ENCODE measurements around the gene TP53TG3D. TPM values are rescaled to one million over a fixed set of nuclear protein-coding genes. Genes with fewer than 3 reads are reported as not detected.
"Not testable (repeated sequence)": the region's sequence is repeated elsewhere in the genome, so short reads cannot be mapped to it uniquely, and the experiment has no call there.

The TP53TG3D gene, protein sequence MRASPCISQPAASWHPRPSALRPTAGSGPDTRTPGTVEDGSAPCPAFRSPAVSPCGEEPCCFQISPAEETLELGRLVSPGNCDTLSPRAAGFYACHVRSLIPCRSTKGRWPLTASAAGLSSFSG
- total RNA-seq: 1 to 10 TPM in 1 of 2 donors, not detected in 1; 4.8 TPM

DNA sequence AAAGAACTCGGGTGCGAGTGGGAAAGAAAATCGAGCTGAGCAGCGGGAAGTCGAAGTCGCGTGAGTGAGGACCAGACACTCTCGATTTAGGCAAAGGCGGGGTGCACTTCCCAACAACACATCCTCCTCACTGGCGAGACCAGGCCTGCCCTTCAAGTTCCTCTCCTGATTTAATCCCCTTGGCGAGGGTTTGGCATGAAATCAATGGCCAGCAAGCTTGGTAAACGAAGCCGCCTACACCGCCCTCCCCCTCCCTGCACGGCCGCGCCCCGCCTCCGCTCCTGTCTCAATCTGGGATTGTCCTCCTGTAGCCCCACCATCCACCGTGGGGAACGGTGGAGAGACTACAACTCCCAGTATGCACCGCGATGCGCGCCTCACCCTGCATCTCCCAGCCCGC, at the start of gene TP53TG3D:
TSS of gene TP53TG3D (plus strand) at position 301 of the 400 bp plus-strand sequence. CDS start at position 369, 68 bp downstream.
- DNase-seq (ENCODE audit: low spot score); H3K27ac ChIP-seq; H3K4me1 ChIP-seq (replicated peaks); H3K27me3 ChIP-seq (replicated peaks; ENCODE audit: insufficient read depth); H3K4me3 ChIP-seq; intact Hi-C loops (cut with DNase I); H3K9me3 ChIP-seq; H3K36me3 ChIP-seq: not testable (repeated sequence)
- WGBS: no CpG with 5 or more reads among the region's 26 CpGs

DNA sequence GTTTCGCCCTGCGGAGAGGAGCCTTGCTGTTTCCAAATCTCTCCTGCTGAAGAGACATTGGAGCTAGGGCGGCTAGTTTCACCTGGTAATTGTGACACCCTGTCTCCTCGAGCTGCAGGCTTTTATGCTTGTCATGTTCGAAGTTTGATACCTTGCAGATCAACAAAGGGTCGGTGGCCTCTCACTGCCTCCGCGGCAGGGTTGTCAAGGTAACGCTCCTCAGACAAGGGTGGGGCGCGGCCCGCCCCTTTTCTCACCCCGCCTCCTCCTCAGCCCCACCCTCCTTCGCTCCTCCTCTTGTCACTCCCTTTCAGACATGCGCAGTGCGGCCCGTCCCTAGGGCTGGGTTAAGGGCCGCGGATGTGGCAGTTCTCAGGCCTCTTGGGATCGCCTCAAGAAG, 421 bp downstream of the TP53TG3D start:
- intact Hi-C loops (cut with DNase I); DNase-seq (ENCODE audit: low spot score); H3K4me3 ChIP-seq: not testable (repeated sequence)

DNA sequence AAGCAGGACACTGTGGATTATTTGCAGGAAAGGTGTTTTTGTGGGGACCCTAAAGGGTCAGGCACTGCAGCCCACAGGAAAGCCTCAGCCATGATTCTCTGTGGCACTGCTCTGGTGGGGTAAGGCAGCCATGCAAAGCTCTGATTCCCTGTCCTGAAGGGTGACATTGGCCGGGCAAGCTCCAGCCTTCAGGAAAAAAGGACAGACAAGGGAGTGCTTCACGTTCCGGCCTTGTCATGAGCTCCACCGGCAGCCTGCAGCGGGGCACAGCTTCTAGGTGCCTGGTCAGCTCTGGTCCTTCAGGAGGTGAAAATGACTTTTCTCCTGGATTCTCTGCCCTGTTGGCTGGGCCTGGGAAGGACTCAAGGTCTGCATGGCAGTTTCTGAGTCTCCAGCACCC, 8.4 kb downstream of the TP53TG3D start:
- H3K27me3 ChIP-seq (replicated peaks; ENCODE audit: insufficient read depth); H3K4me1 ChIP-seq (replicated peaks); H3K27ac ChIP-seq; H3K9me3 ChIP-seq; intact Hi-C loops (cut with DNase I); DNase-seq (ENCODE audit: low spot score); H3K36me3 ChIP-seq; H3K4me3 ChIP-seq: not testable (repeated sequence)
- 80% methylated on average over 5 of the region's 5 CpGs for WGBS

More for the DNA sequence above, 421 bp downstream of the TP53TG3D start:
- not testable (repeated sequence) for H3K36me3 ChIP-seq; H3K9me3 ChIP-seq; H3K27me3 ChIP-seq (replicated peaks; ENCODE audit: insufficient read depth); H3K4me1 ChIP-seq (replicated peaks); H3K27ac ChIP-seq
- WGBS: 0% methylated on average over 6 of the region's 20 CpGs

DNA sequence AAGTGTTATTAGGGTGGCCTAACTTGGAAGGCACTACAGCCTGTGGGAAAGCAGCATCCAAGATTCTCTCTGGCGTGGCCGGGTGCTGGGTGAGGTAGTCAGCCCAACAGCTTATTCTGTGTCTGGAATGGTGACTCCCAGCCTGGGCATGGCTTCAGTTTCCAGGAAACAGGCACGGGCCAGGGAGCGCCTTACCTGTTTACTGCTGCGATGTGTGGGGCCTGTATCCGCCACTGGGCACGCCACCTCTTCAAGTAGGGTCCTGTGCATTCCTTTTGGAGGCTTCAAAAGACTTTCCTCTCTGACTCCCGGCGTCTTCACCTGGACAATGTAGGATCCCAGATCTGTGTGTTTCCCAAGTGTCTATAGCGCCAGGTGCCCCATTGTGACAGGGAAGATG, 10.5 kb downstream of the TP53TG3D start:
- 100% methylated on average over 1 of the region's 10 CpGs for WGBS
- H3K4me1 ChIP-seq (replicated peaks): not testable (repeated sequence)

DNA sequence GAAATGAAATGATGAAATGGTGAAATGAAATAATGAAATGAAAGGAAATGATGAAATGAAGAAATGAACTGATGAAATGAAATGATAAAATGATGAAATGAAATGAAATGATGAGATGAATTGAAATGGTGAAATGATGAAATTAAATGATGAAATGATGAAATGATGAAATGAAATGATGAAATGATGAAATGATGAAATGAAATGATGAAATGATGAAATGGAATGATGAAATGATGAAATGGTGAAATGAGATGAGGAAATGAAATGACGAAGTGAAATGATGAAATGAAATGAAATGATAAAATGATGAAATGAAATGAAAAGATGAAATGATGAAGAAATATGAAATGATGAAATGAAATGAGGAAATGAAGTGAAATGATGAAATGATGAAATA, 28.8 kb downstream of the TP53TG3D start:
- H3K27me3 ChIP-seq (replicated peaks; ENCODE audit: insufficient read depth); DNase-seq (ENCODE audit: low spot score); H3K9me3 ChIP-seq; H3K36me3 ChIP-seq; H3K27ac ChIP-seq; H3K4me3 ChIP-seq; H3K4me1 ChIP-seq (replicated peaks); intact Hi-C loops (cut with DNase I): not testable (repeated sequence)
- WGBS: 69% methylated on average over 1 of the region's 1 CpG

More for the DNA sequence above, 10.5 kb downstream of the TP53TG3D start:
- H3K27me3 ChIP-seq (replicated peaks; ENCODE audit: insufficient read depth); DNase-seq (ENCODE audit: low spot score); H3K36me3 ChIP-seq; H3K4me3 ChIP-seq; H3K27ac ChIP-seq; H3K9me3 ChIP-seq; intact Hi-C loops (cut with DNase I): not testable (repeated sequence)

DNA sequence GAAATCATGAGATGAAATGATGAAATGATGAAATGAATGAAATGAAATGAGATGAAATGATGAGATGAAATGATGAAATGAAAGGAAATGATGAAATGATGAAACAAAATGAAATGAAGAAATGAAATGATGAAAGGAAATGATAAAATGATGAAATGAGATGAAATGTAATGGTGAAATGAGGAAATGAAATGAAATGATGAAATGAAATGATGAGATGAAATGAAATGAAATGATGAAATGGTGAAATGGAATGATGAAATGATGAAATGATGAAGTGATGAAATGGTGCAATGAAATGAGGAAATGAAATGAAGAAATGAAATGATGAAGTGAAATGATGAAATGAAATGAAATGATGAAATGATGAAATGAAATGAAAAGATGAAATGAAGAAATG, 29.9 kb downstream of the TP53TG3D start:
- H3K27me3 ChIP-seq (replicated peaks; ENCODE audit: insufficient read depth); DNase-seq (ENCODE audit: low spot score); H3K4me1 ChIP-seq (replicated peaks); H3K4me3 ChIP-seq; intact Hi-C loops (cut with DNase I); H3K9me3 ChIP-seq; H3K27ac ChIP-seq; H3K36me3 ChIP-seq: not testable (repeated sequence)

DNA sequence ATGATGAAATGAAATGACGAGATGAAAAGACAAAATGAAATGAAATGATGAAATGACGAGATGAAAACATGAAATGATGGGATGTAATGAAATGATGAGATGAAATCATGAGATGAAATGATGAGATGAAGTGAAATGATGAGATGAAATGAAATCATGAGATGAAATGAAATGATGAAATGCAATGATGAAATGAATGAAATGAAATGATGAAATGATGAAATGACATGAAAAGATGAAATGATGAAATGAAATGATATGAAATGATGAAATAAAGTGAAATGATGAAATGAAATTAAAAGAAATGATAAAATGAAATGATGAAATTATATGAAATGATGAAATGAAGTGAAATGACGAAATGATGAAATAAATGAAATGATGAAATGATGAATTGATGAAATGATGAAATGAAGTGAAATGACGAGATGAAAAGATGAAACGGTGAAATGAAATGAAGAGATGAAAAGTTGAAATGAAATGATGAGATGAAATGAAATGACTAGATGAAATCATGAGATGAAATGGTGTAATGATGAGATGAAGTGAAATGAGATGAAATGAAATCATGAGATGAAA, 30.9 kb downstream of the TP53TG3D start:
- intact Hi-C loops (cut with DNase I): not testable (repeated sequence)
- 76% methylated on average over 5 of the region's 5 CpGs for WGBS

DNA sequence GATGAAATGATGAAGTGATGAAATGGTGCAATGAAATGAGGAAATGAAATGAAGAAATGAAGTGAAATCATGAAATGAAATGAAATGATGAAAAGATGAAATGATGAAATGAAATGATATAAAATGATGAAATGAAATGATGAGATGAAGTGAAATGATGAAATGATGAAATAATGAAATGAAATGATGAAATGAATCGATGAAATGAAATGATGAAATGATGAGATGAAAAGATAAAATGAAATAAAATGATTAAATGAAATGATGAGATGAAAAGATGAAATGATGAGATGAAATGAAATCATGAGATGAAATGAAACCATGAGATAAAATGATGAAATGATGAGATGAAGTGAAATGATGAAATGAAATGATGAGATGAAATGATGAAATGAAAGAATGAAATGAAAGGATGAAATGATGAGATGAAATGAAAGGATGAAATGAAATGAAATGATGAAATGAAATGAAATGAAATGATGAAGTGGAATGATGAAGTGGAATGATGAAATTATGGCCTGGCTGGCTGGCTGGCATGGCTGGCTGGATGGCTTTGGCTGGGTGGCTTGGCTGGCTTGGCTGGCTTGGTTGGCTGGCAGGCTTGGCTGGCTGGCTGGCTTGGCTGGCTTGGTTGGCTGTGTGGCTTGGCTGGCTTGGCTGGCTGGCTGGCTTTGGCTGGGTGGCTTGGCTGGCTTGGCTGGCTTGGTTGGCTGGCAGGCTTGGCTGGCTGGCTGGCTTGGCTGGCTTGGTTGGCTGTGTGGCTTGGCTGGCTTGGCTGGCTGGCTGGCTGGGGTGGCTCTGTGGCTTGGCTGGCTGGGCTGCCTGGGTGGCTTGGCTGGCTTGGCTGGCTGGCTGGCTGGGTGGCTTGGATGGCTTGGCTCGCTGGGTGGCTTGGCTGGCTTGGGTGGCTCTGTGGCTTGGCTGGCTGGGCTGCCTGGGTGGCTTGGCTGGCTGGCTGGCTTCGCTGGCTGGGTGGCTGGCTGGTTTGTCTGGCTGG, 32.0 kb downstream of the TP53TG3D start:
- H3K4me1 ChIP-seq (replicated peaks); H3K27me3 ChIP-seq (replicated peaks; ENCODE audit: insufficient read depth); DNase-seq (ENCODE audit: low spot score); intact Hi-C loops (cut with DNase I); H3K36me3 ChIP-seq; H3K27ac ChIP-seq; H3K9me3 ChIP-seq; H3K4me3 ChIP-seq: not testable (repeated sequence)
- 54% methylated on average over 2 of the region's 3 CpGs for WGBS

More for the DNA sequence above, 30.9 kb downstream of the TP53TG3D start:
- not testable (repeated sequence) for DNase-seq (ENCODE audit: low spot score); H3K9me3 ChIP-seq; H3K36me3 ChIP-seq; H3K27ac ChIP-seq; H3K4me3 ChIP-seq; H3K27me3 ChIP-seq (replicated peaks; ENCODE audit: insufficient read depth); H3K4me1 ChIP-seq (replicated peaks)

DNA sequence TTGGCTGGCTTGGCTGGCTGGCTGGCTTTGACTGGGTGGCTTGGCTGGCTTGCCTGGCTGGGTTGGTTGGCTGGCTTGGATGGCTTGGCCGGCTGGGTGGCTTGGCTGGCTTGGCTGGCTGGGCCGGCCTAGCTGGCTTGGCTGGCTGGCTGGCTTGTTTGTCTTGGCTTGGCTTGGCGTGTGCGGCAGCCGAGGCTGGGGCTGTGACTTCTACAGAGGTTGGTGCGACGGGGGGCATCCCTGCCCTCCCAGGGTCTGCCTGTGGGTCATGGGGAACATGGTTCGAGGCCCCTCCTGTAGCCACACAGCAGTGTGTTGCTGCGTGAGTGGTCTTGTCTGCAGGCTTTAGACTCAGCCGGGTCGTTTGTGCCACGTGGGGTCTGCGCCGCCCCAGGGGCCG, 33.1 kb downstream of the TP53TG3D start:
- H3K27ac ChIP-seq; H3K27me3 ChIP-seq (replicated peaks; ENCODE audit: insufficient read depth); H3K9me3 ChIP-seq; DNase-seq (ENCODE audit: low spot score); H3K4me3 ChIP-seq; intact Hi-C loops (cut with DNase I); H3K36me3 ChIP-seq; H3K4me1 ChIP-seq (replicated peaks): not testable (repeated sequence)
- WGBS: 100% methylated on average over 3 of the region's 15 CpGs

DNA sequence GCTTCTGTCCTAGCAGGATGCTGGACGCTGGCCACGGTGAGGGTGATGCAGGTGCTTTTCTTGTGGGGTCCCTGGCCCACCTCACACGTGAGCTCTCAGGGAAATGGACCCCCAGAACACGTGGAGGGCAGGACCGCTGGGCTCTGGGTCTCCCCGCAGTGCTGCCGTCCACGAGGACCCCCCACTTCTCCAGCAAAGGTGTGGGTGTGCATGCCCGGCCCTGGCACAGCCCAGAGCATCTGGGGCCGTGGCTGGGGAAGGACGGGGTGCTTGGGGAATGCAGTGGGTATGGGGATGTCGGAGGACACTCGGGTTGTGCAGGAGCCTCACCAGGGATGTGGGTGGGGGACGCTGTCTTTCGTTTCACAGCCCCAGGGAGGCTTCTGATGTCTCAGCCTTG, 34.7 kb downstream of the TP53TG3D start:
- H3K27ac ChIP-seq; H3K36me3 ChIP-seq; H3K4me1 ChIP-seq (replicated peaks); H3K27me3 ChIP-seq (replicated peaks; ENCODE audit: insufficient read depth); DNase-seq (ENCODE audit: low spot score); H3K9me3 ChIP-seq; intact Hi-C loops (cut with DNase I); H3K4me3 ChIP-seq: not testable (repeated sequence)
- WGBS: 80% methylated on average over 13 of the region's 15 CpGs

DNA sequence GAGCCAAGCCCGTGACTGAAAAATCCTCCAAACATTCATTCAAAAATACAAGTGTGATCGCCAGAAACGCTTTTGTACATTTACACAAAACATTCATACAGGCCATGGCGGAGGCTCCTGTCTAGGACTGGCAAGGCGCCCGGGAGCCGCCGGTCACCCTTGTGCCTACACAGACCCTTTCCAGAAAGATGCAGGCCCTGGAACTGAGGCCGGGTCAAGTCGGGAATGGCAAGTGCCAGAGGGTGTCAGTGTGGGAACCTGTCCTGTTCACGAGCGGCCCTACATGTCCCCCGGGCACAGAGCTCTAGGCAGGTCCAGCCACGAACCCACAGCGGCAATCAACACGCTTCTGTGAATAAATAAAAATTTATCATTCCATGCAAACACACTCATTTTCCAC, 36.1 kb downstream of the TP53TG3D start:
- H3K4me1 ChIP-seq (replicated peaks); H3K36me3 ChIP-seq; DNase-seq (ENCODE audit: low spot score); H3K27me3 ChIP-seq (replicated peaks; ENCODE audit: insufficient read depth); H3K27ac ChIP-seq; H3K9me3 ChIP-seq; H3K4me3 ChIP-seq; intact Hi-C loops (cut with DNase I): not testable (repeated sequence)
- 94% methylated on average over 10 of the region's 16 CpGs for WGBS

DNA sequence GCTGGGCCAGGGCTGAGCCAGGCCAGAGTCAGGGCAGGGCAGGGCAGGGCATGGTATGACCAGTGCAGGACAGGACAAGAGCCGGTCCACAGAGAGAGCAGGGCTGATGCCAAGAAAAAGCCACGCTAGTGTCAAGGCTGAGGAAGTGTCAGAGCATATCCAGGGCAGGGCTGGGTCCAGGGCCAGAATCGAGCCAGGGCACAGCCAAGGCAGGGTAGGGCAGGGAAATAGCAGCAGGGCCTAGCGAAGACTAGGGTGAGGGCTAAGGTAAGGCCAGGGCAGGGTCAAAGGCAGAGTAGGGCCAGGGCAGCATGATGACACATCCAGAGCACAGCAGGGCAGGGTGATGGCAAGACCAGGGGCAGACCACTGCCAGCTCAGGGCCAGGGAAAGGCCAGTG, 49.7 kb downstream of the TP53TG3D start:
- H3K9me3 ChIP-seq; H3K4me1 ChIP-seq (replicated peaks); H3K4me3 ChIP-seq; DNase-seq (ENCODE audit: low spot score); H3K36me3 ChIP-seq; H3K27ac ChIP-seq; intact Hi-C loops (cut with DNase I); H3K27me3 ChIP-seq (replicated peaks; ENCODE audit: insufficient read depth): not testable (repeated sequence)
- no CpG with 5 or more reads among the region's 4 CpGs for WGBS

Data from prostate gland (tissue), 2 donors.